Panc1 (cell line): ENCODE measurements around the gene PRXL2C.

Experiments used
- CTCF ChIP-seq: fragments of 450-650 bp; IDR thresholded peaks from 2 replicates; pipeline ENCODE4 v1.5.1; 2017; ENCODE audit warnings: mild to moderate bottlenecking
- POLR2AphosphoS5 ChIP-seq: IDR thresholded peaks from 2 replicates; pipeline ENCODE4 v1.6.1; 2012; ENCODE audit warnings: mild to moderate bottlenecking, low read depth, low read length, moderate library complexity
- REST ChIP-seq, 2 experiments: IDR thresholded peaks; 2 replicates each; pipeline ENCODE4 v1.6.1; 2011 to 2012; ENCODE audit warnings: low read depth in 2 of 2, control low read depth in 1 of 2, low read length in 1 of 2, mild to moderate bottlenecking in 1 of 2, moderate library complexity in 1 of 2; ENCODE audit not compliant: insufficient read depth in 1 of 2
- SIN3A ChIP-seq: IDR thresholded peaks from 2 replicates; pipeline ENCODE4 v1.6.1; 2012; ENCODE audit warnings: low read depth, mild to moderate bottlenecking, low read length, moderate library complexity, borderline replicate concordance; ENCODE audit not compliant: insufficient read depth
- TCF7L2 ChIP-seq: IDR thresholded peaks from 2 replicates; pipeline ENCODE4 v1.6.1; 2011; ENCODE audit warnings: mild to moderate bottlenecking, low read depth, low read length, inconsistent platforms

- TF ChIP-seq CTCF (no peak), REST (IDR thresholded peaks at IDR 0.05; ENCODE audit: insufficient read depth in 1 of 2, low read depth in 2 of 2, low read length in 1 of 2) (no peak), POLR2AphosphoS5 (no peak), TCF7L2 (no peak), SIN3A (no peak)
Observed at GRCh38 chr9:96661711-96662110, 6.6 kb upstream of the PRXL2C start.
